CD4-positive, alpha-beta T cell treated with Interleukin-21 for 1 hour (primary cell): ENCODE measurements around the gene PPRC1.
A peak's percentile ranks its signal among the peaks of the same experiment; 100 is the strongest.

Source experiments
- DNase-seq: peaks from one replicate; pipeline ENCODE4 v3.0.0-alpha.2; 2020

Gene PPRC1

GRCh38 chr10:102150970-102151773 lies 18.3 kb downstream of the PPRC1 start:
- DNase-seq, result no peak

GRCh38 chr10:102151774-102152544 lies 19.1 kb downstream of the PPRC1 start, which contains the start of gene NOLC1:
Gene NOLC1 (plus strand): TSS chr10:102152389. CDS start chr10:102152411, 22 bp downstream.
- peak; percentile 100 for DNase-seq

- no peak for DNase-seq
These were observed 19.7 kb downstream of the PPRC1 start for GRCh38 chr10:102152545-102152890.

GRCh38 chr10:102153093-102153620 lies 20.3 kb downstream of the PPRC1 start:
- DNase-seq, result no peak

GRCh38 chr10:102154466-102155116 lies 21.8 kb downstream of the PPRC1 start:
- DNase-seq, result no peak

- DNase-seq, result no peak
These were observed 24.4 kb downstream of the PPRC1 start for GRCh38 chr10:102157224-102157623.

GRCh38 chr10:102159051-102159597 lies 26.3 kb downstream of the PPRC1 start:
- no peak for DNase-seq

- DNase-seq, result no peak
These were observed 27.0 kb downstream of the PPRC1 start for GRCh38 chr10:102159831-102160230.

- no peak for DNase-seq
These were observed 30.6 kb downstream of the PPRC1 start for GRCh38 chr10:102163342-102163989.

GRCh38 chr10:102167861-102168260 lies 35.0 kb downstream of the PPRC1 start:
- DNase-seq, result no peak

- no peak for DNase-seq
These were observed 37.8 kb downstream of the PPRC1 start for GRCh38 chr10:102170602-102171001.

- DNase-seq, result no peak
These were observed 39.4 kb downstream of the PPRC1 start for GRCh38 chr10:102172288-102172687.

- no peak for DNase-seq
These were observed 42.6 kb downstream of the PPRC1 start for GRCh38 chr10:102175415-102175814.

- no peak for DNase-seq
These were observed 51.8 kb downstream of the PPRC1 start for GRCh38 chr10:102184606-102185005.

- DNase-seq, result no peak
These were observed 52.4 kb downstream of the PPRC1 start for GRCh38 chr10:102185272-102185671.

- DNase-seq, result no peak
These were observed 53.1 kb downstream of the PPRC1 start for GRCh38 chr10:102185811-102186527.

- no peak for DNase-seq
These were observed 55.6 kb downstream of the PPRC1 start for GRCh38 chr10:102188298-102188940.

GRCh38 chr10:102188941-102189898 lies 56.4 kb downstream of the PPRC1 start:
- peak; percentile 19 for DNase-seq

GRCh38 chr10:102191956-102192355 lies 59.1 kb downstream of the PPRC1 start:
- no peak for DNase-seq

- no peak for DNase-seq
These were observed 62.5 kb downstream of the PPRC1 start for GRCh38 chr10:102195296-102195870.
